Ishikawa (cell line): Measurements from ENCODE around the gene FCN2.

Experiments
- CEBPB ChIP-seq: IDR thresholded peaks from 2 replicates; pipeline ENCODE4 v1.6.1; 2012
- CREB1 ChIP-seq: IDR thresholded peaks from 2 replicates; pipeline ENCODE4 v1.6.1; 2012; ENCODE audit warnings: low read depth
- EGR1 ChIP-seq: IDR thresholded peaks from 2 replicates; pipeline ENCODE4 v1.6.1; 2012
- EP300 ChIP-seq: IDR thresholded peaks from 2 replicates; pipeline ENCODE4 v1.6.1; 2012; ENCODE audit warnings: borderline replicate concordance
- FOXM1 ChIP-seq: IDR thresholded peaks from 2 replicates; pipeline ENCODE4 v1.6.1; 2012; ENCODE audit warnings: low read depth, borderline replicate concordance
- NFIC ChIP-seq: IDR thresholded peaks from 2 replicates; pipeline ENCODE4 v1.6.1; 2012
- RAD21 ChIP-seq: IDR thresholded peaks from 2 replicates; pipeline ENCODE4 v1.6.1; 2012; ENCODE audit warnings: low read depth
- TAF1 ChIP-seq: IDR thresholded peaks from 2 replicates; pipeline ENCODE4 v1.6.1; 2012; ENCODE audit warnings: low read depth, mild to moderate bottlenecking
- TCF12 ChIP-seq: IDR thresholded peaks from 2 replicates; pipeline ENCODE4 v1.6.1; 2012; ENCODE audit warnings: low read depth
- TEAD4 ChIP-seq: IDR thresholded peaks from 2 replicates; pipeline ENCODE4 v1.6.1; 2012
- USF1 ChIP-seq: IDR thresholded peaks from 2 replicates; pipeline ENCODE4 v1.6.1; 2012
- YY1 ChIP-seq: IDR thresholded peaks from 2 replicates; pipeline ENCODE4 v1.6.1; 2012; ENCODE audit warnings: low read depth
- ZBTB7A ChIP-seq: IDR thresholded peaks from 2 replicates; pipeline ENCODE4 v1.6.1; 2012; ENCODE audit warnings: low read depth
- TF ChIP-seq, protein P1 (sequence below): IDR thresholded peaks from 2 replicates; pipeline ENCODE4 v1.6.1; 2012; ENCODE audit warnings: low read depth, mild to moderate bottlenecking
- TF ChIP-seq, protein P2 (sequence below): IDR thresholded peaks from 2 replicates; pipeline ENCODE4 v1.6.1; 2012

Gene FCN2

DNA sequence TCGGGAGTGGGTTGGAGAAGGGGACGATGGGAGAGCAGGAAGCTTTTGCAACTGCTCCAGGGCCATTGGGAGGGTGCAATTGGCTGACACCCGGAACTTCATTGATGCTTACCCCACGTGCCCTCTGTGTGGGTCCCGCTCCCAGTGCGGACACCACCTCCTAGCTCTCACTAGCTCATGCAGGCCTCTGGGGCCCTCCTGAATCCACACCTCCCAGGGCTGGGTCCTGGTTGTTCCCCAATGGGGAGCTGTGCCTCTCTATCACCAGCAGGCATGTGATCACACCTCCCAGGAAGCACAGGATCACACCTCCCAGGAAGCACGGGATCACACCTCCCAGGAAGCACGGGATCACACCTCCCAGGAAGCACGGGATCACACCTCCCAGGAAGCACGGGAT is 32.1 kb upstream of the FCN2 start:
- no peak for TF ChIP-seq ZBTB7A
- no peak for TF ChIP-seq USF1
- TF ChIP-seq NFIC, result no peak
- TF ChIP-seq CEBPB, result no peak
- no peak for TF ChIP-seq CREB1
- no peak for TF ChIP-seq TAF1
- no peak for TF ChIP-seq FOXM1
- no peak for TF ChIP-seq EGR1
- TF ChIP-seq, protein P1, sequence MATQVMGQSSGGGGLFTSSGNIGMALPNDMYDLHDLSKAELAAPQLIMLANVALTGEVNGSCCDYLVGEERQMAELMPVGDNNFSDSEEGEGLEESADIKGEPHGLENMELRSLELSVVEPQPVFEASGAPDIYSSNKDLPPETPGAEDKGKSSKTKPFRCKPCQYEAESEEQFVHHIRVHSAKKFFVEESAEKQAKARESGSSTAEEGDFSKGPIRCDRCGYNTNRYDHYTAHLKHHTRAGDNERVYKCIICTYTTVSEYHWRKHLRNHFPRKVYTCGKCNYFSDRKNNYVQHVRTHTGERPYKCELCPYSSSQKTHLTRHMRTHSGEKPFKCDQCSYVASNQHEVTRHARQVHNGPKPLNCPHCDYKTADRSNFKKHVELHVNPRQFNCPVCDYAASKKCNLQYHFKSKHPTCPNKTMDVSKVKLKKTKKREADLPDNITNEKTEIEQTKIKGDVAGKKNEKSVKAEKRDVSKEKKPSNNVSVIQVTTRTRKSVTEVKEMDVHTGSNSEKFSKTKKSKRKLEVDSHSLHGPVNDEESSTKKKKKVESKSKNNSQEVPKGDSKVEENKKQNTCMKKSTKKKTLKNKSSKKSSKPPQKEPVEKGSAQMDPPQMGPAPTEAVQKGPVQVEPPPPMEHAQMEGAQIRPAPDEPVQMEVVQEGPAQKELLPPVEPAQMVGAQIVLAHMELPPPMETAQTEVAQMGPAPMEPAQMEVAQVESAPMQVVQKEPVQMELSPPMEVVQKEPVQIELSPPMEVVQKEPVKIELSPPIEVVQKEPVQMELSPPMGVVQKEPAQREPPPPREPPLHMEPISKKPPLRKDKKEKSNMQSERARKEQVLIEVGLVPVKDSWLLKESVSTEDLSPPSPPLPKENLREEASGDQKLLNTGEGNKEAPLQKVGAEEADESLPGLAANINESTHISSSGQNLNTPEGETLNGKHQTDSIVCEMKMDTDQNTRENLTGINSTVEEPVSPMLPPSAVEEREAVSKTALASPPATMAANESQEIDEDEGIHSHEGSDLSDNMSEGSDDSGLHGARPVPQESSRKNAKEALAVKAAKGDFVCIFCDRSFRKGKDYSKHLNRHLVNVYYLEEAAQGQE, result no peak
- TF ChIP-seq TEAD4, result no peak
- TF ChIP-seq, protein P2, sequence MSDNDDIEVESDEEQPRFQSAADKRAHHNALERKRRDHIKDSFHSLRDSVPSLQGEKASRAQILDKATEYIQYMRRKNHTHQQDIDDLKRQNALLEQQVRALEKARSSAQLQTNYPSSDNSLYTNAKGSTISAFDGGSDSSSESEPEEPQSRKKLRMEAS, result no peak
- TF ChIP-seq EP300, result no peak
- TF ChIP-seq TCF12, result no peak

GRCh38 chr9:134850611-134851010 is 30.0 kb upstream of the FCN2 start:
- TF ChIP-seq, protein P1, result no peak
- no peak for TF ChIP-seq ZBTB7A
- TF ChIP-seq YY1, result no peak
- no peak for TF ChIP-seq EGR1
- no peak for TF ChIP-seq CREB1
- TF ChIP-seq FOXM1, result no peak
- TF ChIP-seq, protein P2, result no peak
- no peak for TF ChIP-seq TCF12
- TF ChIP-seq EP300, result no peak

- no peak for TF ChIP-seq ZBTB7A
- TF ChIP-seq TEAD4, result no peak
- no peak for TF ChIP-seq RAD21
- TF ChIP-seq EP300, result no peak
- TF ChIP-seq USF1, result no peak
- no peak for TF ChIP-seq CREB1
- TF ChIP-seq, protein P2, result no peak
- TF ChIP-seq YY1, result no peak
Measured at GRCh38 chr9:134851020-134851419, 29.6 kb upstream of the FCN2 start.

DNA sequence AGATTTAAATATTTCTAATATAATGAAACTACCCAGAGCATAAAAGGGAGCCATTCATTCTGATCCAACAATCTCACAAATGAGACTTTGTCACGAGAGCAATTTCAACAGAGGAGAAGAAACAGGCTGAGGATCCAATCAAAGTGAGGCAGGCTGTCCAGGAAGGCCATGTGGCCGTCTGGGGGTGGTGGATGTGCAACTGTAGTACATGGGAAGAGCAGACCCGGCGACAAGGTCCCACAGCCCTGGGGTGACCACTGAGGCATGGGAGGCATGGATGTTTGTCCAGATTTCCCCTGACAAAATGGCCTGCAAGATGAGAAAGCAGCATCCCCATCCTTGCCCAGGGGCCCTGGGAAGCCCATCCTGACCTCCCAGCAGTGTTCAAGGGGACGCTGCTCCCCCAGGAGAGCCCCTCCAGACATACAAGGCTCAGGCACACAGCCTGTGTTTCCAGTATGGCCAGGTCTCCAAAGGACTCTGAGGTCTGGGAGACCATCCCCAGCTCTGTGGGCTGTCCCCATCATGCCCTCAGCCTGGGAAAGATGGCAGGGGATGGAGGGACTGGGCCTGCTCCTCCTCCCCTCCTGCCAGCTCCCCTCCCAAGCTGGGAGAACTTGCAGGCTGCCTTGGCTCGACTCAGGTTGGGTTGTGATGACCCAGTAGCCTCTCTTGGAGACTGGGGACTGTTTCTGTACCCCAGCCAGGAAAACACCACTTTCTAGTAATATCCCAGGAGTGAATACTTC is 27.5 kb upstream of the FCN2 start:
- TF ChIP-seq RAD21 (no peak), USF1 (no peak), TAF1 (no peak), YY1 (no peak), EP300 (no peak), FOXM1 (no peak), ZBTB7A (no peak), TEAD4 (no peak), CREB1 (no peak), TCF12 (no peak), EGR1 (no peak), NFIC (no peak), CEBPB (no peak)
- TF ChIP-seq, protein P1, result no peak
- TF ChIP-seq, protein P2, result no peak
